Neural progenitor cell (in vitro differentiated cells): ENCODE results near the gene GLG1.
"Not testable (repeated sequence)": the region's sequence is repeated elsewhere in the genome, so short reads cannot be mapped to it uniquely, and the experiment has no call there.

ENCODE experiments used
- EZH2 ChIP-seq: fragments of 200-600 bp; sonication (generic); IDR thresholded peaks from 2 replicates; pipeline ENCODE4 v1.6.1; 2017; ENCODE audit warnings: antibody characterized with exemption, mild to moderate bottlenecking, moderate library complexity
- EZH2phosphoT487 ChIP-seq: fragments of 200-600 bp; sonication (generic); IDR thresholded peaks from 2 replicates; pipeline ENCODE4 v1.6.1; 2017; ENCODE audit warnings: antibody characterized with exemption
- TF ChIP-seq, protein P1 (sequence below): fragments of 200-600 bp; sonication (generic); IDR thresholded peaks from 2 replicates; pipeline ENCODE4 v1.5.1; 2017; ENCODE audit warnings: antibody characterized with exemption, mild to moderate bottlenecking

DNA sequence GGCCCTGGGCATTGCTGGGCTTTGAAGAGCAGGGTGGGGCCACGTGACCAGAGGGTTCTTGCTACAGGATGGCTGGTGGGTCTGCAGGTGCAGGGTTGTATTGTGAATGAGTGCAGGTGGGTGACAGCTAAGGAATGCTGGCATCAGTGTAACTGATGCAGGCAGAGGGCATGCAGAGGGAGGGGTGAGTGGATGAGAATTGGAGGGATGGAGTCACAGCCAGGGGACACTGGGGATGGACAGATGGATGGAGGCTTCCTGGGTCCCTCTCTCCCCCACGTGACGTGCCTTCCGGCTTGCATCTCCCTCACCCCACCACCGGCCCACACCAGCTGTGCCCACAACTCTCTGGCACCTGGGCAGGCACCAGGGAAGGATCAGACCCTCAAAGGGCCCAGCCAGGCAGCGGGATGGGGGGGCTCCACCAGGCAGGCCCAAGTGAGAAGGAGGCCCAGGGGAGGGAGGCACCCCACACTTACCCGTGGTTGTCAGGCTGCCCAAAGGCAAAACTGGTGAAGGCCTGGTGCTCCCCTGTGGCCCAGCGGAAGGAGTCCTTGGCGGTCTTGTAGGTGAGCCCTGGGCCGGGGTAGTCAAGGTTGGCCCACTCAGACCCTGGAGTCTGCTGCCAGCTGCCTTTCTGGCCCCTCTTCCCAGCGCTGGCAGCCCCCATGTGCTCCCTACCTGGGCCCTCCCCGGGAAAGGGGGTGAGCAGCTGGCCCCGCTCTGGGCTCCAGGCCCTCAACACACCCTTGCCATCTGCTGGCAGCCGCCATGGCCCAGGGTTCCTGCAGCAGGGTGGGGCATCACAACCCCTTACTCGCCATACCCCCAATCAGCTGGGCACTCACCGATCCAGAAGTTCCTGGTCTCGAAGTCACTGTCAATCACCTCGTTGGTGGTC, 196.6 kb downstream of the GLG1 start:
- not testable (repeated sequence) for TF ChIP-seq EZH2, EZH2phosphoT487
- TF ChIP-seq, protein P1, sequence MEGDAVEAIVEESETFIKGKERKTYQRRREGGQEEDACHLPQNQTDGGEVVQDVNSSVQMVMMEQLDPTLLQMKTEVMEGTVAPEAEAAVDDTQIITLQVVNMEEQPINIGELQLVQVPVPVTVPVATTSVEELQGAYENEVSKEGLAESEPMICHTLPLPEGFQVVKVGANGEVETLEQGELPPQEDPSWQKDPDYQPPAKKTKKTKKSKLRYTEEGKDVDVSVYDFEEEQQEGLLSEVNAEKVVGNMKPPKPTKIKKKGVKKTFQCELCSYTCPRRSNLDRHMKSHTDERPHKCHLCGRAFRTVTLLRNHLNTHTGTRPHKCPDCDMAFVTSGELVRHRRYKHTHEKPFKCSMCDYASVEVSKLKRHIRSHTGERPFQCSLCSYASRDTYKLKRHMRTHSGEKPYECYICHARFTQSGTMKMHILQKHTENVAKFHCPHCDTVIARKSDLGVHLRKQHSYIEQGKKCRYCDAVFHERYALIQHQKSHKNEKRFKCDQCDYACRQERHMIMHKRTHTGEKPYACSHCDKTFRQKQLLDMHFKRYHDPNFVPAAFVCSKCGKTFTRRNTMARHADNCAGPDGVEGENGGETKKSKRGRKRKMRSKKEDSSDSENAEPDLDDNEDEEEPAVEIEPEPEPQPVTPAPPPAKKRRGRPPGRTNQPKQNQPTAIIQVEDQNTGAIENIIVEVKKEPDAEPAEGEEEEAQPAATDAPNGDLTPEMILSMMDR, result not testable (repeated sequence)
